Testis (tissue), 3 donors: Measurements from ENCODE around the gene RAD18. TPM values are rescaled to one million over a fixed set of nuclear protein-coding genes. Genes with fewer than 3 reads are reported as not detected.

Source experiments
- DNase-seq: peaks from one replicate; pipeline ENCODE4 v3.0.0-alpha.2; 2019
- H3K27ac ChIP-seq, 2 donors: fragments of 200-600 bp; sonication (generic); one replicate each; pipeline ENCODE4 v1.5.1; 2019
- H3K27me3 ChIP-seq: fragments of 200-600 bp; sonication (generic); one replicate; pipeline ENCODE4 v1.5.1; 2019
- H3K36me3 ChIP-seq: fragments of 200-600 bp; sonication (generic); one replicate; pipeline ENCODE4 v1.5.1; 2017; ENCODE audit warnings: low read depth; ENCODE audit errors: missing control alignments
- H3K4me1 ChIP-seq: fragments of 200-600 bp; sonication (generic); one replicate; pipeline ENCODE4 v1.5.1; 2019
- H3K4me3 ChIP-seq, 2 donors: fragments of 200-600 bp; sonication (generic); one replicate each; pipeline ENCODE4 v1.5.1; 2017 to 2019
- H3K9me3 ChIP-seq: fragments of 200-600 bp; sonication (generic); one replicate; pipeline ENCODE4 v1.5.1; 2017
- CTCF ChIP-seq, 3 experiments: fragments of 450-650 bp in 2 of 3; fragments of 200-600 bp in 1 of 3; sonication (generic) in 1 of 3; IDR thresholded peaks; one replicate each; pipeline ENCODE4 v1.5.1; 2016 to 2019; ENCODE audit warnings: antibody characterized with exemption in 3 of 3, mild to moderate bottlenecking in 2 of 3, moderate library complexity in 1 of 3
- POLR2A ChIP-seq: fragments of 450-650 bp; IDR thresholded peaks from one replicate; pipeline ENCODE4 v1.6.1; 2017; ENCODE audit warnings: antibody characterized with exemption, mild to moderate bottlenecking, moderate library complexity
- WGBS, 2 donors: methylation state at CpG; one replicate each; pipeline ENCODE4 v1.1.5; 2018; 5-methylcytosine and 5-hydroxymethylcytosine counted together
- intact Hi-C: fragments of 100-400 bp; cut with DNase I; formaldehyde crosslinking; loops from one replicate; pipeline ENCODE4 v1.15.1; 2023; ENCODE audit warnings: low total_unique reads
- polyA plus RNA-seq: library from polyadenylated mRNA; stranded (reverse); fragments of 350-450 nt; fragmentation: Illumina TruSeq; extraction: RNeasy Lipid Tissue Mini Kit (QIAGEN cat#74804); gene quantifications from one replicate; pipeline ENCODE4 v1.2.3, GENCODE V29; 2014; ENCODE audit warnings: low read depth, low replicate concordance; ENCODE audit not compliant: insufficient read depth
- total RNA-seq, 2 donors: library from RNA; depleted of rRNA; stranded (reverse); fragments of >200 nt; gene quantifications; one replicate each; pipeline ENCODE4 v1.2.3, GENCODE V29; 2016

RAD18 gene
- total and polyA plus RNA-seq, 3 donors from 2014 or later, result 7.6 to 27.0 (median 18.8) TPM

DNA sequence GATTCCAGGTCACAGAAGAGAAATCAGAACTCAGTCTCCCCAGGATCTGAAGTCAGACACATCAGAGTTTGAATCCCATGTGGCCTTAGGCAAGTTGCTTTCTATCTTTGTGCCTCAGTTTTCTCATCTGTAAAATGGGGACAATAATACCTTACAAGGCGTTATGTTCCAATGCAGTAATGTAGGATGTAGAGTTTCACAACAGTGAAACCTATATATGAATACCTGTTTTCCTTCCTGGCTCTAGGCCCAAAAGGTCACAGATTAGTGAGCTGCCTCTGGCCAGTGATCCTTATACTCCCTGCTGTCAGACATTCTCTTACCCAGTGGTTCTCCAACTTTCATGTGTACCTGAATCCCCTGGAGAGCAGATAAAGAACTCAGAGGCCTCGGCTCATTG is 121.0 kb downstream of the RAD18 start:
- no peak for DNase-seq
- Histone ChIP-seq H3K27ac (no peak overlapping the region), H3K4me3 (no peak overlapping the region), H3K27me3 (no peaks in the 10 kb centered on the region), H3K36me3 (no peaks in the 10 kb centered on the region), H3K4me1 (no peaks in the 10 kb centered on the region), H3K9me3 (no peaks in the 10 kb centered on the region)
- intact Hi-C loops, result no loop called here
- TF ChIP-seq POLR2A (no peak), CTCF (IDR thresholded peaks at IDR 0.05) (no peak)
- WGBS, 2 donors, result 68 to 89% methylated on average over 2 of the region's 2 CpGs

DNA sequence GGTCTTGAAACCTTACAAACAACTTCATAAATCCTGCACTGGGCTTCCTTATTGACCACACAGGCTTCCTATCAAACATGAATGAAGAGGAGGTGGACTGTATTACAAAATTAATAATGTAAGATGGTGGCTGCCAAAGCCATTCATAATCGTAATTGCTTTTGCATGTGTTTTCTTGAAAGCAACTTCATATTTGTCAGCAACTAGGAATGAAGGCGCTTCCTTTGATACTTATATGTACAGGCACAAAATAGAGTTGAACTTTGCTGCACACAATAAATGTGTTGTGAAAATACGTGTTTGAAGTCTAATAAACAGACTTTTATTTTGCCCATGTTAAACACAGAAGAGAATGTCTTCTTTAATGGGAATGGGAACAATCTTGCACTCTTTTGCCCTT is 121.8 kb downstream of the RAD18 start:
- Histone ChIP-seq H3K27ac (no peak overlapping the region), H3K27me3 (no peaks in the 10 kb centered on the region), H3K4me1 (no peaks in the 10 kb centered on the region), H3K9me3 (no peaks in the 10 kb centered on the region), H3K36me3 (no peaks in the 10 kb centered on the region), H3K4me3 (no peak overlapping the region)
- TF ChIP-seq POLR2A (no peak), CTCF (IDR thresholded peaks at IDR 0.05) (no peak)
- DNase-seq, result no peak
- intact Hi-C loops, result no loop called here
- 72 to 80% methylated on average over 3 of the region's 3 CpGs for WGBS, 2 donors

DNA sequence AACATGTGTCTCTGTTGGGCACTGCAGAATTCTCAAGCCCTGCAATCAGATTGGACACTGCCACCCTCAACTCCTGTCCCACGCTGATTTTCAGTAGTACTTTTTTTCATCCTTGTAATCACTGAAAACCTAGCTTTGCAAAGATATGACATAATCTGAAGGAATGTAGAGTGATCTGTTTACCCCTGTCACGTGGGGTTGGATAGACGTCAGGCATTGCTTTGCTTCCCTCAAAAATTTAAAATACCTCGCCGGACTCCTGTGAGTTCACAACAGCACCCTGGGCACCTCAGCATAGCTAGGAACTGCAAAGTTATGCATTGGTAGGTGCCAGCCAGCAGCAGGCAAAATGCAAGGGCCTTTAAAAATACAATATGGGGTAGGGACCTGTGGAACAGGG is 122.7 kb downstream of the RAD18 start:
- Histone ChIP-seq H3K4me1 (no peaks in the 10 kb centered on the region), H3K4me3 (no peak overlapping the region), H3K9me3 (no peaks in the 10 kb centered on the region), H3K27me3 (no peaks in the 10 kb centered on the region), H3K27ac (no peak overlapping the region), H3K36me3 (no peaks in the 10 kb centered on the region)
- TF ChIP-seq CTCF (IDR thresholded peaks at IDR 0.05) (no peak), POLR2A (no peak)
- intact Hi-C loops, result no loop called here
- DNase-seq, result no peak
- WGBS, 2 donors, result 73 to 78% methylated on average over 5 of the region's 5 CpGs

- H3K36me3 ChIP-seq, result no peaks in the 10 kb centered on the region
- TF ChIP-seq CTCF (IDR thresholded peaks at IDR 0.05), result no peak
- TF ChIP-seq POLR2A, result no peak
- H3K4me1 ChIP-seq, result no peaks in the 10 kb centered on the region
- no peak overlapping the region for H3K27ac ChIP-seq
- H3K27me3 ChIP-seq, result no peaks in the 10 kb centered on the region
- intact Hi-C loops, result no loop called here
- no peaks in the 10 kb centered on the region for H3K9me3 ChIP-seq
- DNase-seq, result no peak
- H3K4me3 ChIP-seq, result no peak overlapping the region
- 84 to 89% methylated on average over 9 of the region's 9 CpGs for WGBS, 2 donors
Observed at GRCh38 chr3:8839607-8840325, 123.5 kb downstream of the RAD18 start.

DNA sequence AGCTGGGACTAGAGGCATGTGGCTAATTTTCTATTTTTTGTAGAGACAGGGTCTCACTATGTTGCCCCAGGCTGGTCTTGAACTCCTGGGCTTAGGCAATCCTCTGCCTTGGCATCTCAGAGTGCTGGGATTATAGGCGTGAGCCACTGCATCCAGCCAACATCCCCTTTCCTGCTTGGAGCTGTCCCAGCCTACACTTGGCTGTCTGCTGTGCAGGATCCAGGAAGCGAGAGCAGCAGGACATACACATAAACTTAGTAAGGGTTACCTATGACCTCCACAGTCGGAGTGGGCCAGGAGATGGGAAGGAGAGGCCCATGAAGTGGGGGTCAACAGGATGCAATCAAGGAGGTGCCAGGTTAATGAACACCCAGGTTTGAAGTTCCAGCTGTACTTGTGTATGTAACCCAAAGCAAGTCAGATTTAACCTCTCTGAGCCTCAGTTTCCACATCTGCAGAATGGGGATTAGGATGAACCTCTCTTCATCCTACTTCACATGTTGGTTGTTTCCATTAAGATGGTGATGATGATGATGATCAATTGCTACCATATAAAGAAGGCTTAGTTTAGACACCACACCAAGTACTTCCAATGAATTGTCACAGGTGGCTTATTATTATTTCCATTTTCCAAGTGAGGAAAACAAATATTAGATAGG is 124.4 kb downstream of the RAD18 start:
- Histone ChIP-seq H3K9me3 (no peaks in the 10 kb centered on the region), H3K27me3 (no peaks in the 10 kb centered on the region), H3K36me3 (no peaks in the 10 kb centered on the region), H3K4me3 (no peak overlapping the region), H3K27ac (no peak overlapping the region), H3K4me1 (no peaks in the 10 kb centered on the region)
- 75 to 82% methylated on average over 2 to 3 of the region's 3 CpGs for WGBS, 2 donors
- no peak for TF ChIP-seq CTCF (IDR thresholded peaks at IDR 0.05)
- no peak for TF ChIP-seq POLR2A
- no peak for DNase-seq
- intact Hi-C loops, result no loop called here
